ENCODE measurements around the gene LINGO3. TPM values are rescaled to one million over a fixed set of nuclear protein-coding genes. Genes with fewer than 3 reads are reported as not detected.
A peak's percentile ranks its signal among the peaks of the same experiment; 100 is the strongest.

LINGO3 gene
- total and polyA plus RNA-seq, 2 donors (not counting 1 experiment from before 2014, with no cell fraction given): 1.1 to 3.9 TPM

DNA sequence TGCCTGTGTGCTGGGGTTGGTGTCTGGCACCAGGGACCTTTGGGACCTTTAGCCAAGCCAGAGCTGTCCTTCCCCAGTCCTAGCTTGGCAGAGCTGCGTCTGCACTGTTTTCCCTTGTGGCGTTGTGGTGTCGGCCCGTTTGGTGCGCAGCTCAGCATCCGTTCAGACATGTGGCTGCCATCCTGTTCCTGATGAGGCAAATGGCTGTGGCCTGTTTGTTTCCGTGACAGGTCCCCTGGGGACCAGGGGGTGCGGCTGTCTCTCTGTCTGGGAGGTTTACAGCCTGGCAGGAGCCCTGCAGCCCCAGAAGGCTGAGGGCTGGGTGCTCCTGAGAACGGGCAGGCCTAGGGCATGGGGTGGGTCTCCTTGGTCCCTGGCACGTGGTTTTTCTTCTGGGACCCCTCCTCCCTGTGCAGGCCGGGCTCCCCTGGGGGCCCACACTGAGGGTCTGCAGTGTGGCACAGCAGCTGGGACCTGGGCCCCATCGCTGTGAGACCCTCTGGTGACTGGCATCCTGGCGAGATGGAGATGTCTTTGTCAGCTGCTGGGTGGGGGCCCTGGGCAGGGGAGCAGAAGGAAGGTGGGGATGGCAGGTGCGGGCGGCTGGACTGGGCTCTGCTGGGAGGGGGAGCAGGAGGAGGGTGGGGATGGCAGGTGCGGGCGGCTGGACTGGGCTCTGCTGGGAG lies 24.5 kb upstream of the LINGO3 start:
- peaks cover 99% of the 10 kb centered on the region for H3K79me2 ChIP-seq (ENCODE audit: control insufficient read depth, insufficient read depth, low read length)
- intact Hi-C loops (cut with micrococcal nuclease): loop anchor here (1.0 to 2.0 kb wide), 5 partner anchors 8 to 62 kb away; no protein-coding TSS in a partner anchor
- ATAC-seq (ENCODE audit: low read depth) (peak; percentile 84), DNase-seq (peak; percentile 95)
- ChIA-PET CTCF (interaction anchor here (0.5 to 2.6 kb wide), 10 partner anchors 14 to 366 kb away, joined by 3 to 17 read pairs (median 4); no protein-coding TSS in a partner anchor), POLR2A (interaction anchor here (0.6 to 2.8 kb wide), 24 partner anchors 9 to 349 kb away, joined by 3 to 19 read pairs (median 5); partner anchors contain the start of gene DOT1L)
- peaks cover 50 to 61% of the 10 kb centered on the region in 2 donors for H3K4me1 ChIP-seq (ENCODE audit: control insufficient read depth in 2 of 2, insufficient read depth in 2 of 2, low read length in 2 of 2)
- H3K9me3 ChIP-seq (ENCODE audit: control extremely low read depth in 1 of 3, control insufficient read depth in 2 of 3, insufficient read depth in 1 of 3, low read length in 2 of 3): peaks cover 0 to 11% (median 0%) of the 10 kb centered on the region in 3 donors
- peak overlapping the region; percentile 59 for H2AFZ ChIP-seq (ENCODE audit: insufficient read depth, low read depth, low read length, poor library complexity, severe bottlenecking)
- Mint-ChIP-seq H3K4me3 (peak overlapping the region; percentile 87), H3K4me1 (peaks cover 70% of the 10 kb centered on the region), H3K9me3 (ENCODE audit: insufficient read depth) (peaks cover 2% of the 10 kb centered on the region), H3K27me3 (no peaks in the 10 kb centered on the region), H3K27ac (peak overlapping the region; percentile 99)
- H4K20me1 ChIP-seq (ENCODE audit: control insufficient read depth, insufficient read depth, low read length, poor library complexity, severe bottlenecking): peaks cover 33% of the 10 kb centered on the region
- H3K4me2 ChIP-seq (replicated peaks; ENCODE audit: low read depth, low read length, poor library complexity, severe bottlenecking): peak overlapping the region; percentile 94
- H3K27ac ChIP-seq (ENCODE audit: low read length in 2 of 2): peak overlapping the region; percentile 91 to 97
- no peak for TF ChIP-seq EZH2 (IDR thresholded peaks at IDR 0.05; ENCODE audit: borderline replicate concordance, insufficient read depth, low read depth, low read length, poor library complexity, severe bottlenecking)
- TF ChIP-seq, protein P1, sequence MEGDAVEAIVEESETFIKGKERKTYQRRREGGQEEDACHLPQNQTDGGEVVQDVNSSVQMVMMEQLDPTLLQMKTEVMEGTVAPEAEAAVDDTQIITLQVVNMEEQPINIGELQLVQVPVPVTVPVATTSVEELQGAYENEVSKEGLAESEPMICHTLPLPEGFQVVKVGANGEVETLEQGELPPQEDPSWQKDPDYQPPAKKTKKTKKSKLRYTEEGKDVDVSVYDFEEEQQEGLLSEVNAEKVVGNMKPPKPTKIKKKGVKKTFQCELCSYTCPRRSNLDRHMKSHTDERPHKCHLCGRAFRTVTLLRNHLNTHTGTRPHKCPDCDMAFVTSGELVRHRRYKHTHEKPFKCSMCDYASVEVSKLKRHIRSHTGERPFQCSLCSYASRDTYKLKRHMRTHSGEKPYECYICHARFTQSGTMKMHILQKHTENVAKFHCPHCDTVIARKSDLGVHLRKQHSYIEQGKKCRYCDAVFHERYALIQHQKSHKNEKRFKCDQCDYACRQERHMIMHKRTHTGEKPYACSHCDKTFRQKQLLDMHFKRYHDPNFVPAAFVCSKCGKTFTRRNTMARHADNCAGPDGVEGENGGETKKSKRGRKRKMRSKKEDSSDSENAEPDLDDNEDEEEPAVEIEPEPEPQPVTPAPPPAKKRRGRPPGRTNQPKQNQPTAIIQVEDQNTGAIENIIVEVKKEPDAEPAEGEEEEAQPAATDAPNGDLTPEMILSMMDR (IDR thresholded peaks at IDR 0.05): no peak
- no peaks in the 10 kb centered on the region for H3K27me3 ChIP-seq (replicated peaks in 1 of 4; ENCODE audit: control extremely low read depth in 1 of 4, control insufficient read depth in 3 of 4, insufficient read depth in 4 of 4, low read length in 3 of 4)
- H3K9ac ChIP-seq (ENCODE audit: low read length): peak overlapping the region; percentile 56
- H3K36me3 ChIP-seq (replicated peaks in 1 of 2; ENCODE audit: control extremely low read depth in 1 of 2, control insufficient read depth in 1 of 2, extremely low read depth in 1 of 2, insufficient read depth in 2 of 2, low read length in 1 of 2): peaks cover 0 to 23% of the 10 kb centered on the region in 2 experiments
- WGBS (ENCODE audit: insufficient coverage): 2% methylated on average over 17 of the region's 17 CpGs
- peak overlapping the region in 4 of 5 experiments; percentile 33 to 55 (median 46) for H3K4me3 ChIP-seq (ENCODE audit: control extremely low read depth in 1 of 5, extremely low read depth in 1 of 5, insufficient read depth in 1 of 5, low read depth in 2 of 5, low read length in 4 of 5)
